ENCODE measurements around the gene SLC38A10. TPM values are rescaled to one million over a fixed set of nuclear protein-coding genes. Genes with fewer than 3 reads are reported as not detected.

SLC38A10 gene
- total and polyA plus RNA-seq, 2 of the 13 experiments (the other 11 are each of a cell fraction or from before 2014, with no cell fraction given) = 23.4 to 55.8 TPM

DNA sequence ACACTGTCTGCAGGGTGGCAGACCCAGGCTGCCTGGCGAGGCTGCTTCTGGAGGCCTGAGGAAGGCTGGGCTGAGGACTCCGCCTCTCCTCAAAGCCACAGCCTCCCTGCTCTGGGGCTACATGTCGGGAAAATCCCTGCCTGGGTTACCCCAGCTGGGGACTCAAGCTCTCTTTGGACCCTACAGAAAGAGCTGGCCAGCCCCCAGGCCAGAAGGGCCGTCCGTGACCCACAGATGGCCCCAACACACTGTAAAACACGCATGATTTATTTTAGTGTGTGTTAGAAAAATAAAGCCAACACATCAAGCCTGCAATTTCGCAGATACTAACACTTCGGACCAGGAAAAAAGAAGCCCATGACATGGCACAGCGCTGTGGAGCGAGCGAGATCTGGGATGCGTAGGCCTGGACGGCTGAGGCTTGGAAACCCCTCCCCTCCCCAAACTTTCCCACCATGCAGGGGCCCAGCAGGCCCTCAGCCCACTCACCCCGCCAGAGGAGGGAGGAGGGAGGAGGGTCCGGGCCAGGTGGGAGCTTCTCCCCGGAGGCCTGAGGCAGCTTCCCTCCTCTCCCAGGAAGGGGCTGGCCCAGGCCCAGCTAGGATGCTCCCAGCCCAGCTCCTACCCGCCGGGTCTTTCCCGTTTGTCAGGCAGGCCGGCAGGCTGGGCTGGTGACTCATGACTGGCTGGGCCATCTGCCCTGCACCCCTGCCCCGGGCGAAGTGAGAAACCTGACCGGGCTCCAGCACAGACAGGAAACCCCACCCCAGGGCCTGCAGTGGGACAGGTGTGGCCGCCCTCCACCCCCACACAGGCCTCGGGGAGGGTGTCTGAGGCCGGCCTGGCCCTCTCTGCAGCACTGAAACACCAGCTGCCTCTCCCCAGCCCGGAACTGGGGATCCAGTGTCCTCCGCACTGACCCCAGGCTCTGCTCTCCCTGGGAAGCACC lies 34.1 kb upstream of the SLC38A10 start (continued):
- TF ChIP-seq, protein P1, sequence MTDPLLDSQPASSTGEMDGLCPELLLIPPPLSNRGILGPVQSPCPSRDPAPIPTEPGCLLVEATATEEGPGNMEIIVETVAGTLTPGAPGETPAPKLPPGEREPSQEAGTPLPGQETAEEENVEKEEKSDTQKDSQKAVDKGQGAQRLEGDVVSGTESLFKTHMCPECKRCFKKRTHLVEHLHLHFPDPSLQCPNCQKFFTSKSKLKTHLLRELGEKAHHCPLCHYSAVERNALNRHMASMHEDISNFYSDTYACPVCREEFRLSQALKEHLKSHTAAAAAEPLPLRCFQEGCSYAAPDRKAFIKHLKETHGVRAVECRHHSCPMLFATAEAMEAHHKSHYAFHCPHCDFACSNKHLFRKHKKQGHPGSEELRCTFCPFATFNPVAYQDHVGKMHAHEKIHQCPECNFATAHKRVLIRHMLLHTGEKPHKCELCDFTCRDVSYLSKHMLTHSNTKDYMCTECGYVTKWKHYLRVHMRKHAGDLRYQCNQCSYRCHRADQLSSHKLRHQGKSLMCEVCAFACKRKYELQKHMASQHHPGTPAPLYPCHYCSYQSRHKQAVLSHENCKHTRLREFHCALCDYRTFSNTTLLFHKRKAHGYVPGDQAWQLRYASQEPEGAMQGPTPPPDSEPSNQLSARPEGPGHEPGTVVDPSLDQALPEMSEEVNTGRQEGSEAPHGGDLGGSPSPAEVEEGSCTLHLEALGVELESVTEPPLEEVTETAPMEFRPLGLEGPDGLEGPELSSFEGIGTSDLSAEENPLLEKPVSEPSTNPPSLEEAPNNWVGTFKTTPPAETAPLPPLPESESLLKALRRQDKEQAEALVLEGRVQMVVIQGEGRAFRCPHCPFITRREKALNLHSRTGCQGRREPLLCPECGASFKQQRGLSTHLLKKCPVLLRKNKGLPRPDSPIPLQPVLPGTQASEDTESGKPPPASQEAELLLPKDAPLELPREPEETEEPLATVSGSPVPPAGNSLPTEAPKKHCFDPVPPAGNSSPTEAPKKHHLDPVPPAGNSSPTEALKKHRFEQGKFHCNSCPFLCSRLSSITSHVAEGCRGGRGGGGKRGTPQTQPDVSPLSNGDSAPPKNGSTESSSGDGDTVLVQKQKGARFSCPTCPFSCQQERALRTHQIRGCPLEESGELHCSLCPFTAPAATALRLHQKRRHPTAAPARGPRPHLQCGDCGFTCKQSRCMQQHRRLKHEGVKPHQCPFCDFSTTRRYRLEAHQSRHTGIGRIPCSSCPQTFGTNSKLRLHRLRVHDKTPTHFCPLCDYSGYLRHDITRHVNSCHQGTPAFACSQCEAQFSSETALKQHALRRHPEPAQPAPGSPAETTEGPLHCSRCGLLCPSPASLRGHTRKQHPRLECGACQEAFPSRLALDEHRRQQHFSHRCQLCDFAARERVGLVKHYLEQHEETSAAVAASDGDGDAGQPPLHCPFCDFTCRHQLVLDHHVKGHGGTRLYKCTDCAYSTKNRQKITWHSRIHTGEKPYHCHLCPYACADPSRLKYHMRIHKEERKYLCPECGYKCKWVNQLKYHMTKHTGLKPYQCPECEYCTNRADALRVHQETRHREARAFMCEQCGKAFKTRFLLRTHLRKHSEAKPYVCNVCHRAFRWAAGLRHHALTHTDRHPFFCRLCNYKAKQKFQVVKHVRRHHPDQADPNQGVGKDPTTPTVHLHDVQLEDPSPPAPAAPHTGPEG (CRISPR knock-in tag; IDR thresholded peaks at IDR 0.05) = peak; percentile 63; the same call in 1 of the 2 replicates
- TF ChIP-seq, protein P2, sequence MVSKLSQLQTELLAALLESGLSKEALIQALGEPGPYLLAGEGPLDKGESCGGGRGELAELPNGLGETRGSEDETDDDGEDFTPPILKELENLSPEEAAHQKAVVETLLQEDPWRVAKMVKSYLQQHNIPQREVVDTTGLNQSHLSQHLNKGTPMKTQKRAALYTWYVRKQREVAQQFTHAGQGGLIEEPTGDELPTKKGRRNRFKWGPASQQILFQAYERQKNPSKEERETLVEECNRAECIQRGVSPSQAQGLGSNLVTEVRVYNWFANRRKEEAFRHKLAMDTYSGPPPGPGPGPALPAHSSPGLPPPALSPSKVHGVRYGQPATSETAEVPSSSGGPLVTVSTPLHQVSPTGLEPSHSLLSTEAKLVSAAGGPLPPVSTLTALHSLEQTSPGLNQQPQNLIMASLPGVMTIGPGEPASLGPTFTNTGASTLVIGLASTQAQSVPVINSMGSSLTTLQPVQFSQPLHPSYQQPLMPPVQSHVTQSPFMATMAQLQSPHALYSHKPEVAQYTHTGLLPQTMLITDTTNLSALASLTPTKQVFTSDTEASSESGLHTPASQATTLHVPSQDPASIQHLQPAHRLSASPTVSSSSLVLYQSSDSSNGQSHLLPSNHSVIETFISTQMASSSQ (IDR thresholded peaks at IDR 0.05; ENCODE audit: low read depth) = no peak
- TF ChIP-seq, protein P2 (CRISPR knock-in tag; IDR thresholded peaks at IDR 0.05; ENCODE audit: borderline replicate concordance) = peak; percentile 13; the same call in 1 of the 2 replicates
- 0 out of 2 replicates have a peak, but pooled peaks have one; percentile 9 for TF ChIP-seq ZNF335 (CRISPR knock-in tag; IDR thresholded peaks at IDR 0.05)
- TF ChIP-seq ZNF101 (CRISPR knock-in tag; IDR thresholded peaks at IDR 0.05; ENCODE audit: borderline replicate concordance, low read depth) = 0 out of 2 replicates have a peak, but pooled peaks have one; percentile 34
- no peak for TF ChIP-seq SMAD1 (CRISPR knock-in tag; IDR thresholded peaks at IDR 0.05; ENCODE audit: borderline replicate concordance, low read depth)
- TF ChIP-seq ZNF143 (CRISPR knock-in tag; IDR thresholded peaks at IDR 0.05) = 0 out of 2 replicates have a peak, but pooled peaks have one; percentile 42
- TF ChIP-seq, protein P3, sequence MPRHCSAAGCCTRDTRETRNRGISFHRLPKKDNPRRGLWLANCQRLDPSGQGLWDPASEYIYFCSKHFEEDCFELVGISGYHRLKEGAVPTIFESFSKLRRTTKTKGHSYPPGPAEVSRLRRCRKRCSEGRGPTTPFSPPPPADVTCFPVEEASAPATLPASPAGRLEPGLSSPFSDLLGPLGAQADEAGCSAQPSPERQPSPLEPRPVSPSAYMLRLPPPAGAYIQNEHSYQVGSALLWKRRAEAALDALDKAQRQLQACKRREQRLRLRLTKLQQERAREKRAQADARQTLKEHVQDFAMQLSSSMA (CRISPR knock-in tag; IDR thresholded peaks at IDR 0.05) = peak; percentile 86
- TF ChIP-seq, protein P4, sequence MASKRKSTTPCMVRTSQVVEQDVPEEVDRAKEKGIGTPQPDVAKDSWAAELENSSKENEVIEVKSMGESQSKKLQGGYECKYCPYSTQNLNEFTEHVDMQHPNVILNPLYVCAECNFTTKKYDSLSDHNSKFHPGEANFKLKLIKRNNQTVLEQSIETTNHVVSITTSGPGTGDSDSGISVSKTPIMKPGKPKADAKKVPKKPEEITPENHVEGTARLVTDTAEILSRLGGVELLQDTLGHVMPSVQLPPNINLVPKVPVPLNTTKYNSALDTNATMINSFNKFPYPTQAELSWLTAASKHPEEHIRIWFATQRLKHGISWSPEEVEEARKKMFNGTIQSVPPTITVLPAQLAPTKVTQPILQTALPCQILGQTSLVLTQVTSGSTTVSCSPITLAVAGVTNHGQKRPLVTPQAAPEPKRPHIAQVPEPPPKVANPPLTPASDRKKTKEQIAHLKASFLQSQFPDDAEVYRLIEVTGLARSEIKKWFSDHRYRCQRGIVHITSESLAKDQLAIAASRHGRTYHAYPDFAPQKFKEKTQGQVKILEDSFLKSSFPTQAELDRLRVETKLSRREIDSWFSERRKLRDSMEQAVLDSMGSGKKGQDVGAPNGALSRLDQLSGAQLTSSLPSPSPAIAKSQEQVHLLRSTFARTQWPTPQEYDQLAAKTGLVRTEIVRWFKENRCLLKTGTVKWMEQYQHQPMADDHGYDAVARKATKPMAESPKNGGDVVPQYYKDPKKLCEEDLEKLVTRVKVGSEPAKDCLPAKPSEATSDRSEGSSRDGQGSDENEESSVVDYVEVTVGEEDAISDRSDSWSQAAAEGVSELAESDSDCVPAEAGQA (IDR thresholded peaks at IDR 0.05; ENCODE audit: low read depth) = no peak
- TF ChIP-seq, protein P4 (CRISPR knock-in tag; IDR thresholded peaks at IDR 0.05; ENCODE audit: borderline replicate concordance) = no peak

All from HepG2 (cell line).